DOHH2 (cell line): Measurements from ENCODE around the gene FGD6.
"Not testable (repeated sequence)": the region's sequence is repeated elsewhere in the genome, so short reads cannot be mapped to it uniquely, and the experiment has no call there.

Experiments used
- H3F3A ChIP-seq: fragments of 200-600 bp; sonication (generic), shearing (Covaris generic); 2 replicates; pipeline ENCODE4 v1.6.0; 2016; ENCODE audit warnings: antibody characterized with exemption, mild to moderate bottlenecking; ENCODE audit not compliant: control insufficient read depth, insufficient read depth
- H3K27ac ChIP-seq: fragments of 200-600 bp; sonication (generic); 2 replicates; pipeline ENCODE4 v1.5.1; 2014; ENCODE audit warnings: low read depth, mild to moderate bottlenecking, low read length, moderate library complexity
- H3K27me3 ChIP-seq: fragments of 200-600 bp; sonication (generic); 2 replicates; pipeline ENCODE4 v1.6.1; 2014; ENCODE audit warnings: mild to moderate bottlenecking, low read length, mixed read lengths; ENCODE audit not compliant: control insufficient read depth
- H3K36me3 ChIP-seq: fragments of 200-600 bp; sonication (generic); 2 replicates; pipeline ENCODE4 v1.6.1; 2014; ENCODE audit warnings: mild to moderate bottlenecking, low read length, moderate library complexity, mixed read lengths; ENCODE audit not compliant: control insufficient read depth
- H3K4me1 ChIP-seq: fragments of 200-600 bp; sonication (generic); 2 replicates; pipeline ENCODE4 v1.6.1; 2014; ENCODE audit warnings: mild to moderate bottlenecking, low read length, mixed read lengths; ENCODE audit not compliant: control insufficient read depth
- H3K4me2 ChIP-seq: fragments of 200-600 bp; sonication (generic); 2 replicates; pipeline ENCODE4 v1.6.0; 2014; ENCODE audit warnings: mild to moderate bottlenecking, low read length, moderate library complexity
- H3K4me3 ChIP-seq: fragments of 200-600 bp; sonication (generic); 2 replicates; pipeline ENCODE4 v1.5.1; 2014; ENCODE audit warnings: mild to moderate bottlenecking, low read length, mixed read lengths
- H3K79me2 ChIP-seq: fragments of 200-600 bp; sonication (generic); 2 replicates; pipeline ENCODE4 v1.6.1; 2014; ENCODE audit warnings: mild to moderate bottlenecking, low read length, mixed read lengths; ENCODE audit not compliant: control insufficient read depth
- H3K9me2 ChIP-seq: fragments of 200-600 bp; sonication (generic); replicated peaks from 2 replicates; pipeline ENCODE4 v1.6.1; 2014; ENCODE audit warnings: mild to moderate bottlenecking, low read length, mixed read lengths; ENCODE audit not compliant: control insufficient read depth
- H3K9me3 ChIP-seq: fragments of 200-600 bp; sonication (generic); 2 replicates; pipeline ENCODE4 v1.6.1; 2014; ENCODE audit warnings: antibody characterized with exemption, low read length, mixed read lengths; ENCODE audit not compliant: control insufficient read depth, insufficient read depth
- H4K20me1 ChIP-seq: fragments of 200-600 bp; sonication (generic); 2 replicates; pipeline ENCODE4 v1.6.0; 2014; ENCODE audit warnings: low read depth, mild to moderate bottlenecking, antibody characterized with exemption, low read length, moderate library complexity; ENCODE audit not compliant: control insufficient read depth, insufficient read depth
- CTCF ChIP-seq: fragments of 200-600 bp; sonication (generic); IDR thresholded peaks from one replicate; pipeline ENCODE4 v1.5.1; 2014; ENCODE audit warnings: antibody characterized with exemption, mild to moderate bottlenecking, low read depth, low read length; ENCODE audit not compliant: poor library complexity, severe bottlenecking
- EZH2phosphoT487 ChIP-seq: fragments of 200-600 bp; sonication (generic); IDR thresholded peaks from 2 replicates; pipeline ENCODE4 v1.6.1; 2017; ENCODE audit warnings: borderline replicate concordance, mild to moderate bottlenecking, antibody characterized with exemption, low read length, moderate library complexity, mixed read lengths

The FGD6 gene

GRCh38 chr12:95244350-95244749 lies 27.1 kb upstream of the FGD6 start:
- H3K9me3 ChIP-seq: no peaks in the 10 kb centered on the region
- H3F3A ChIP-seq: 0 out of 2 replicates have a peak, but pooled peaks cover 4% of the 10 kb centered on the region
- H3K9me2 ChIP-seq: no peaks in the 10 kb centered on the region
- TF ChIP-seq EZH2phosphoT487 (no peak), CTCF (no peak)
- H3K36me3 ChIP-seq: peaks cover 54% of the 10 kb centered on the region
- peaks cover 42% of the 10 kb centered on the region for H3K4me1 ChIP-seq
- H4K20me1 ChIP-seq: 0 out of 2 replicates have a peak, but pooled peaks cover 10% of the 10 kb centered on the region
- peaks cover 100% of the 10 kb centered on the region for H3K79me2 ChIP-seq
- no peaks in the 10 kb centered on the region for H3K27me3 ChIP-seq
- H3K4me2 ChIP-seq: no peak overlapping the region
- no peak overlapping the region for H3K27ac ChIP-seq
- no peak overlapping the region for H3K4me3 ChIP-seq

GRCh38 chr12:95243497-95244183 lies 26.4 kb upstream of the FGD6 start:
- Histone ChIP-seq H4K20me1 (0 out of 2 replicates have a peak, but pooled peaks cover 9% of the 10 kb centered on the region), H3F3A (0 out of 2 replicates have a peak, but pooled peaks cover 4% of the 10 kb centered on the region), H3K9me3 (no peaks in the 10 kb centered on the region), H3K27me3 (no peaks in the 10 kb centered on the region), H3K4me1 (peaks cover 39% of the 10 kb centered on the region), H3K79me2 (peaks cover 100% of the 10 kb centered on the region), H3K27ac (no peak overlapping the region), H3K4me2 (no peak overlapping the region), H3K9me2 (no peaks in the 10 kb centered on the region), H3K4me3 (no peak overlapping the region), H3K36me3 (peaks cover 54% of the 10 kb centered on the region)
- no peak for TF ChIP-seq EZH2phosphoT487
- TF ChIP-seq CTCF: no peak

- no peaks in the 10 kb centered on the region for H3K9me2 ChIP-seq
- H3K27me3 ChIP-seq: no peaks in the 10 kb centered on the region
- 0 out of 2 replicates have a peak, but pooled peaks cover 3% of the 10 kb centered on the region for H3F3A ChIP-seq
- 0 out of 2 replicates have a peak, but pooled peaks cover under 1% of the 10 kb centered on the region for H4K20me1 ChIP-seq
- no peak overlapping the region for H3K4me3 ChIP-seq
- H3K4me1 ChIP-seq: peaks cover 37% of the 10 kb centered on the region
- no peaks in the 10 kb centered on the region for H3K9me3 ChIP-seq
- TF ChIP-seq CTCF: no peak
- TF ChIP-seq EZH2phosphoT487: no peak
- no peak overlapping the region for H3K27ac ChIP-seq
- peaks cover 59% of the 10 kb centered on the region for H3K36me3 ChIP-seq
- no peak overlapping the region for H3K4me2 ChIP-seq
- peaks cover 100% of the 10 kb centered on the region for H3K79me2 ChIP-seq
Measured at GRCh38 chr12:95241761-95242506, 24.7 kb upstream of the FGD6 start.

GRCh38 chr12:95241138-95241537 lies 23.9 kb upstream of the FGD6 start:
- Histone ChIP-seq H3K79me2 (peaks cover 100% of the 10 kb centered on the region), H3K36me3 (peaks cover 52% of the 10 kb centered on the region), H3K4me1 (peaks cover 33% of the 10 kb centered on the region)
- not testable (repeated sequence) for H3F3A ChIP-seq, H4K20me1 ChIP-seq, H3K4me2 ChIP-seq, H3K9me2 ChIP-seq, H3K4me3 ChIP-seq, H3K9me3 ChIP-seq, H3K27me3 ChIP-seq, H3K27ac ChIP-seq
